Muscle layer of colon (tissue), 2 donors: ENCODE results near the gene PRKAG2.

Experiments used
- H3K27ac ChIP-seq: one replicate; pipeline ENCODE4 v1.7.0; 2013; ENCODE audit warnings: low read depth, mild to moderate bottlenecking, low read length, moderate library complexity
- H3K27me3 ChIP-seq, 2 donors: one replicate each; pipeline ENCODE4 v1.7.0; 2013; ENCODE audit warnings: low read length in 2 of 2, mild to moderate bottlenecking in 2 of 2; ENCODE audit not compliant: insufficient read depth in 2 of 2, control insufficient read depth in 1 of 2
- H3K36me3 ChIP-seq: one replicate; pipeline ENCODE4 v1.7.0; 2013; ENCODE audit warnings: mild to moderate bottlenecking, low read length; ENCODE audit not compliant: insufficient read depth
- H3K4me1 ChIP-seq: one replicate; pipeline ENCODE4 v1.7.0; 2013; ENCODE audit warnings: mild to moderate bottlenecking, low read length; ENCODE audit not compliant: insufficient read depth
- H3K4me3 ChIP-seq, 2 donors: one replicate each; pipeline ENCODE4 v1.7.0; 2013; ENCODE audit warnings: low read length in 2 of 2, low read depth in 1 of 2, mild to moderate bottlenecking in 1 of 2, moderate library complexity in 1 of 2
- H3K9ac ChIP-seq: one replicate; pipeline ENCODE4 v1.7.0; 2013; ENCODE audit warnings: low read length
- H3K9me3 ChIP-seq: one replicate; pipeline ENCODE4 v1.7.0; 2013; ENCODE audit warnings: mild to moderate bottlenecking, low read length
- donor health status: abdominal sarcoma.
- donor health status: Adenocarcinoma of cecum.

PRKAG2 gene

GRCh38 chr7:151689196-151689971, 187.5 kb downstream of the PRKAG2 start:
- Histone ChIP-seq H3K4me3 (no peak overlapping the region), H3K9ac (no peak overlapping the region), H3K9me3 (no peaks in the 10 kb centered on the region), H3K27ac (no peak overlapping the region), H3K27me3 (no peaks in the 10 kb centered on the region), H3K4me1 (peaks cover 11% of the 10 kb centered on the region), H3K36me3 (no peaks in the 10 kb centered on the region)

DNA sequence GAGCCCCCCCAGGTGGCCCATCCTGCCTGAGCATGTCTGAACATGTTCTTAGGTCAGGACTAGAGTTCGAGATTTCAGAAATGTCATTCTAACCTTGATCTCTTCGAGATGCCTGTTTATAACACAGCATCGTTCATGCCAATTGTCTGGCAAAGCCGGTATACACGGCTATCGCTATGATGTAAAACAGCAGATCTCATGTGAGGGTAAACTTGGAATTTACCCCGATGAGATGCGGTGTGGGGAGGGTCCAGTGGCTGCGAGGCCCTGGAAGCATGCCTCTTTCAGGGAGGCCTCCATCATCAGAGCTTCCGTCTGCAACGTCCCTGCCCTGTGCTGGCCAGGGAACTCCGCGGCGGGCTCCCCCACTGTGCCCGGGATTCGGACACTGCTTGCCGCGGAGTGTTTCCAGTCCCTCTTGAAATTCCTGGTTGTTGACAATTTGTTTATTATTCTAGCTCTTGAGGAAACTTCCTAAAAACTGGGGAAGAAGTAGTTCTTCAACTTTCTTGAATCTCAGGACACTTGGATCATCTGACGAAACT, 188.6 kb downstream of the PRKAG2 start:
- no peak overlapping the region for H3K4me3 ChIP-seq
- no peaks in the 10 kb centered on the region for H3K36me3 ChIP-seq
- no peaks in the 10 kb centered on the region for H3K9me3 ChIP-seq
- no peak overlapping the region for H3K27ac ChIP-seq
- peaks cover 9% of the 10 kb centered on the region for H3K4me1 ChIP-seq
- no peak overlapping the region for H3K9ac ChIP-seq
- no peaks in the 10 kb centered on the region for H3K27me3 ChIP-seq

DNA sequence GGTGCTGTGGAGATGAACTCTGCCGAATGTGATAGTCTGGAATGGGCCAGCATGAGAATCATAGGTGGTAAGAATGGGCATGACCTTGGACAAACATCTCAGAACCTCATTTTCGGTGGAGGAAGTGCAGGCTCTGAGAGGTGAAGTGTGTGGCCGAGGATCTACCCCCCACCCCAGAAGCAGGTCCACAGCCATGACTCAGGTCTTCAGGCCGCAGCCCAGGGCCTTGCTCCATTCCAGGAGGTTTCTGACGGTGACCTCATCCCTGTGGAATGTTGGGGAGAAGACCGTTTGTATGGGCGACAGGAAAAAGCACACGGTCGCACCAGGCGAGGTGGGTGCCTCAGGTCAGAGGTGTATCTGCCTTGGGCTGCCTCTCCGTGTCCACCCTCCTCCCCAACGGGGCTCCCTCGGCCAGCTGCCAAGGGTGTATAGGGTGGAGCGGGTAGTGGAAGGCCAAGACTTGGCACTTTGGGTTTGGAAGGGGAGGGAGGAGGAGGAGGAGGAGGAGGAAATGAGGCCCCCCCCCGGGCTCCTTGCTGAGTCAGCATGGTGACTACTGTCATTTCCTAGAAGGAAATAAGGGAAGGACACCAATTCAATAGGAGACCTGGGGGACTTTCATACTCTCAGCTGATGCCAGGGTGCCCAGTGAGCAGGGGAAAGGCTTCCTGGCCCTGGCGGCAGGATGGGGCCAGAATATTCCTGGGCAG, 189.2 kb downstream of the PRKAG2 start:
- Histone ChIP-seq H3K36me3 (no peaks in the 10 kb centered on the region), H3K27me3 (no peaks in the 10 kb centered on the region), H3K27ac (no peak overlapping the region), H3K4me3 (no peak overlapping the region), H3K9ac (no peak overlapping the region), H3K9me3 (no peaks in the 10 kb centered on the region), H3K4me1 (peaks cover 9% of the 10 kb centered on the region)

DNA sequence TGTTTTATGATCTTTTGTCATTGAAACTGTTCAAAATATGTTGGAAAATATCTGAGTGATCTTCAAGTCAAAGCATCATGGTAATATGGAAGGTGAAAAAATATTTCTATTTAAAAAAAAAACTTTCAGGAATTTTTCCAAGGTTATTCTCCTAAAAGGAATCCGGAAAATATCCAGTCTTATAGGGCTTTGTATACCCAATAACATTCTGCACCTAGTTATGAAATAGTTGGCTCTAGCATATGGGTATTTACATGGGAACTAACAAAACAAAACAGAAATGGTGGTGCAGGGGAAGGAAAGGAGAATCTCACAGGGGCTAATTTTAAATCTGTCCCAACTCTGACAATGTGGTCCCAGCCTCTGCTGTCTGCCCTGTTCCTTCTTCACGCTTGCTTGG, 190.1 kb downstream of the PRKAG2 start:
- Histone ChIP-seq H3K27me3 (no peaks in the 10 kb centered on the region), H3K9me3 (no peaks in the 10 kb centered on the region), H3K27ac (no peak overlapping the region), H3K9ac (no peak overlapping the region), H3K4me3 (no peak overlapping the region), H3K36me3 (no peaks in the 10 kb centered on the region), H3K4me1 (peaks cover 9% of the 10 kb centered on the region)

GRCh38 chr7:151686016-151686766, 190.7 kb downstream of the PRKAG2 start:
- Histone ChIP-seq H3K4me1 (peaks cover 9% of the 10 kb centered on the region), H3K9me3 (no peaks in the 10 kb centered on the region), H3K27ac (no peak overlapping the region), H3K4me3 (no peak overlapping the region), H3K36me3 (no peaks in the 10 kb centered on the region), H3K27me3 (no peaks in the 10 kb centered on the region), H3K9ac (no peak overlapping the region)

- H3K27ac ChIP-seq, result no peak overlapping the region
- peaks cover 9% of the 10 kb centered on the region for H3K4me1 ChIP-seq
These were observed 192.3 kb downstream of the PRKAG2 start for GRCh38 chr7:151684408-151685175.

DNA sequence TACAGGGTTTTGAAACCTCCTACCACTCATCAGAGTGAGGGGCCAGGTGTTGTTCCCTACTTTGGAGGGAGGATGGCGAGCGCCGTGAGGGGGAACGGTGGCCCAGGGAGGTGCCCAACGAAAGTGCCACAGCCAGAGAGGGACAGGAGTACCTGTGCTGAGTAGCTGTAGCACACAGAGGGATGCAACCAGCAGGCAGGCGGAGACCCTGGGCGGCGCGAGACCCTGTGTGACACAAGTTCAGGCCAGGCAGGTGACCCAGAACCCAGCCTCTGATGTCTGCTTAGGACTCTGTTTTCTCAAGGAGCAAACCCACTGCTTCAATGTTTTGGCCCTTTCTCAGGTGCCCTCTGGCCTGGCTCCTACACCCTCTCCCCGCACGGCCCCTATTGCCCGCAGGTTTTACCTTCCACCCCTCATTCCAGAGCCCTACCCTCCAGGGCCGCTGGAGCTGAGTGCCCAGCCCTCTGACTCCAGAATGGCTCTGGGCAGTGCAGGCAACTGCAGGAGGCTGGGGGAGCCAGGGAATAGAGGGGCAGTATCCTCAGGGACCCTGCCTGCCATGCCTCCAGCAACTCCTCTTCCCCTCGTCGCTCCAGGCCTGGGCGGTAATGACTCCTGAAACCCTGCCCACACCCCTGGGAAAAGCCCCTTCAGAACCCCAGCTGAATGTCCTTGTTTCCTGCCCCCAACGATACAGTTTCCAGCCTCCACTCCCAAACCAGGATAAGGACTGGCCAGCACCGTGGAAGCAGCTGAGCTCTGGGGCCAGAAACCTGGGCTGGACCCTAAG, 193.1 kb downstream of the PRKAG2 start:
- no peak overlapping the region for H3K4me3 ChIP-seq
- H3K9ac ChIP-seq, result no peak overlapping the region
- H3K27me3 ChIP-seq, result no peaks in the 10 kb centered on the region
- H3K36me3 ChIP-seq, result no peaks in the 10 kb centered on the region
- no peaks in the 10 kb centered on the region for H3K9me3 ChIP-seq
- no peak overlapping the region for H3K27ac ChIP-seq
- H3K4me1 ChIP-seq, result peaks cover 9% of the 10 kb centered on the region

More at GRCh38 chr7:151684408-151685175, 192.3 kb downstream of the PRKAG2 start:
- no peaks in the 10 kb centered on the region for H3K36me3 ChIP-seq
- no peak overlapping the region for H3K4me3 ChIP-seq
- no peaks in the 10 kb centered on the region for H3K9me3 ChIP-seq
- H3K9ac ChIP-seq, result no peak overlapping the region
- no peaks in the 10 kb centered on the region for H3K27me3 ChIP-seq

DNA sequence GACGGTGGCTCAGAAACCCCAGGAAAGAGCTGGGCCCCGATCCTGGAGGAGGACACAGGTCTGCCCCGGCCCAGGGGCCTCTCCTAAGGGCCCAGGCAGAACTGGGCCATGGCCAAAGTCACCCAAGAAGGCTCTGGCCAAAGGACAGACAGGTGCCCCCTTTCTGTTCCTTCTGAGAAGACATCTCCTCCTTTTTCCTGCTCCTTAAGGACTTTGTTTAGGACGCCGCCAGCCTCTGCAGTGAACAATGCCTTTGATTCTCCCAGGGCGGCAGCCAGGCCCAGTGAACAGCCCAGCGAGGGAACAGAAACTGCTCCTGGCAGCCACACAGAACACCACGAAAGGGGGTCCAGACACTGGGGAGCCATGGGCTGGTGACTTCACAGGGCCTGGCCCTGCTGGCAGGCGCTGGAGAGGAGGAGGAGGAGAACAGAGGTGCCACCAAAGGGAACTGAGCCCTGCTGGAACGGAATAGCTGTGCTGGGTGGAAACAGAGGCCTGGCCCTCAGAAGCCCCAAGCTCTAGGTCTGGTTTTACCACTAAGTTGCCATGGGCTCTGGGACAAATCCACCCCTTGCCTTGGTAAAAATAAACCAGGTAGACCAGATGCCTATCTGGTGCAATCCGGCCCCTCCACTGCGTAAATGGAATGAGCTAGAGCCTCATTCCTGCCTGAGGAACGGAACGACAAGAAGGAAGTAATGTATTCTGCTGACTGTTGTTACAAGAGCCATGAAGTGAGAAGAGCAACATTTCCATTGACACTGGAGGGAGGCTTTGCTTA, 193.9 kb downstream of the PRKAG2 start:
- peaks cover 9% of the 10 kb centered on the region for H3K4me1 ChIP-seq
- H3K9me3 ChIP-seq, result no peaks in the 10 kb centered on the region
- no peak overlapping the region for H3K4me3 ChIP-seq
- no peak overlapping the region for H3K9ac ChIP-seq
- no peaks in the 10 kb centered on the region for H3K36me3 ChIP-seq
- H3K27me3 ChIP-seq, result no peaks in the 10 kb centered on the region
- H3K27ac ChIP-seq, result no peak overlapping the region

GRCh38 chr7:151681726-151682125, 195.2 kb downstream of the PRKAG2 start:
- no peak overlapping the region for H3K27ac ChIP-seq
- no peaks in the 10 kb centered on the region for H3K4me1 ChIP-seq
- no peaks in the 10 kb centered on the region for H3K9me3 ChIP-seq
- H3K4me3 ChIP-seq, result no peak overlapping the region
- H3K36me3 ChIP-seq, result no peaks in the 10 kb centered on the region
- no peaks in the 10 kb centered on the region for H3K27me3 ChIP-seq
- no peak overlapping the region for H3K9ac ChIP-seq

DNA sequence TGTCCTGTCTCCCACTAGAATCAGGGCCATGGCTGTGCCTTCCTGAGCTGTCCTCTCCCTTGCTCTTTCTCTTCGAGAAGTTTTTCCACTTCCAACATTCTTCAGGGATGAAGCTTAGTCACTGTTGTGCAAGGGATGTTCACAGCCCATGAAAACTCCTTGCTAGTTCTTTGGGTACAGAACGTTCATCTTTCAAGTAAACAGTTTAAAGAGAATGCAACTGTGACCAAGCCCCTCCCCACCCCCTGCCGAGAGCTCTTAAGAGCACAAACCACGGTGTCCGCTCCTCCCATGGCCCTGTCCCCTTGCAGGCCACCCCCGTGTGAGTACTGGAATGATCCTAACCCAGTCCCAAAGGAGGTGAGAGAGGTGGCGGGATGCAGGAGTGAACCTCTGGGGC, 196.1 kb downstream of the PRKAG2 start:
- Histone ChIP-seq H3K27ac (no peak overlapping the region), H3K27me3 (no peaks in the 10 kb centered on the region)

More for the DNA sequence above, 196.1 kb downstream of the PRKAG2 start:
- no peak overlapping the region for H3K4me3 ChIP-seq
- no peaks in the 10 kb centered on the region for H3K36me3 ChIP-seq
- H3K9ac ChIP-seq, result no peak overlapping the region
- no peaks in the 10 kb centered on the region for H3K4me1 ChIP-seq
- H3K9me3 ChIP-seq, result no peaks in the 10 kb centered on the region
